NCI-H2171 (cell line): ENCODE measurements around the gene TAS1R2.
"Not testable (repeated sequence)": the region's sequence is repeated elsewhere in the genome, so short reads cannot be mapped to it uniquely, and the experiment has no call there.

Source experiments
- DNase-seq: peaks from one replicate; lab custom pipeline; 2025; lab: John Stamatoyannopoulos, UW

TAS1R2 gene

GRCh38 chr1:18859560-18859959 is at the start of gene TAS1R2:
TSS of gene TAS1R2 (minus strand) at chr1:18859660. CDS start at chr1:18859660, 0 bp downstream.
- DNase-seq, result no peak

GRCh38 chr1:18907917-18908845 is 48.7 kb upstream of the TAS1R2 start:
- no peak for DNase-seq

- DNase-seq, result peak; percentile 60
These were observed 47.8 kb upstream of the TAS1R2 start for GRCh38 chr1:18907021-18907916.

GRCh38 chr1:18903291-18903756 is 43.9 kb upstream of the TAS1R2 start:
- no peak for DNase-seq

GRCh38 chr1:18902523-18903290 is 43.2 kb upstream of the TAS1R2 start, which contains the start of gene ALDH4A1:
TSS of gene ALDH4A1 (minus strand) at chr1:18902555. CDS start at chr1:18902523, 32 bp downstream.
- DNase-seq, result peak; percentile 93

- peak; percentile 22 for DNase-seq
These were observed 42.6 kb upstream of the TAS1R2 start for GRCh38 chr1:18901952-18902522.

GRCh38 chr1:18901147-18901951 is 41.9 kb upstream of the TAS1R2 start:
- DNase-seq, result no peak

- DNase-seq, result no peak
These were observed 40.9 kb upstream of the TAS1R2 start for GRCh38 chr1:18900303-18900841.

- DNase-seq, result no peak
These were observed 40.0 kb upstream of the TAS1R2 start for GRCh38 chr1:18899363-18900049.

GRCh38 chr1:18898567-18898966 is 39.1 kb upstream of the TAS1R2 start:
- no peak for DNase-seq

GRCh38 chr1:18895317-18895716 is 35.9 kb upstream of the TAS1R2 start:
- no peak for DNase-seq

- no peak for DNase-seq
These were observed 33.7 kb upstream of the TAS1R2 start for GRCh38 chr1:18893120-18893519.

GRCh38 chr1:18891858-18892257 is 32.4 kb upstream of the TAS1R2 start:
- DNase-seq, result not testable (repeated sequence)

GRCh38 chr1:18891426-18891780 is 31.9 kb upstream of the TAS1R2 start:
- no peak for DNase-seq

GRCh38 chr1:18890706-18891425 is 31.4 kb upstream of the TAS1R2 start:
- DNase-seq, result no peak

- no peak for DNase-seq
These were observed 26.5 kb upstream of the TAS1R2 start for GRCh38 chr1:18886003-18886335.

- DNase-seq, result no peak
These were observed 26.0 kb upstream of the TAS1R2 start for GRCh38 chr1:18885311-18886002.

- no peak for DNase-seq
These were observed 25.3 kb upstream of the TAS1R2 start for GRCh38 chr1:18884727-18885126.

GRCh38 chr1:18884419-18884717 is 24.9 kb upstream of the TAS1R2 start:
- no peak for DNase-seq
